ENCODE data around the gene RRP1B.

DNA sequence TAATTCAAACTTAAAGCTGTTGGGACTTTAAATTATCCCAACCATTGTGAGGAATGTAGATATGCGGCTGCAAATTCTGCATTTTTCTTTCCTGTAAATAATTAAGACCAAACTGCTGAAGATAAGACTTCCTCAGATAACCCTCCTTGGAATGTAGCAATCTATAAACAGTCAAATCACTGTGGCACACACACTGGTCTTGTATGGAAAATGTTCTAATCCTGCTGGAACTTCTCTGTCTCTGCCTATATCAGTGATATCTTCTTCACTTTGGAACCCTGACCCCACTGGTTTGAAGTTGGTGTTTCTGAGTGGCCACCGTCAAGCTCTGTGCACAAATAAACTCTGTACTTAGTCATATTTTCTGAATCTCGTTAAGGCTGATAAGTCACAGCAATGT lies 33.0 kb upstream of the RRP1B start:
- TF ChIP-seq, protein P1, sequence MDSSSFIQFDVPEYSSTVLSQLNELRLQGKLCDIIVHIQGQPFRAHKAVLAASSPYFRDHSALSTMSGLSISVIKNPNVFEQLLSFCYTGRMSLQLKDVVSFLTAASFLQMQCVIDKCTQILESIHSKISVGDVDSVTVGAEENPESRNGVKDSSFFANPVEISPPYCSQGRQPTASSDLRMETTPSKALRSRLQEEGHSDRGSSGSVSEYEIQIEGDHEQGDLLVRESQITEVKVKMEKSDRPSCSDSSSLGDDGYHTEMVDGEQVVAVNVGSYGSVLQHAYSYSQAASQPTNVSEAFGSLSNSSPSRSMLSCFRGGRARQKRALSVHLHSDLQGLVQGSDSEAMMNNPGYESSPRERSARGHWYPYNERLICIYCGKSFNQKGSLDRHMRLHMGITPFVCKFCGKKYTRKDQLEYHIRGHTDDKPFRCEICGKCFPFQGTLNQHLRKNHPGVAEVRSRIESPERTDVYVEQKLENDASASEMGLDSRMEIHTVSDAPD (CRISPR knock-in tag; IDR thresholded peaks at IDR 0.05), result no peak
- TF ChIP-seq FIP1L1 (IDR thresholded peaks at IDR 0.05; ENCODE audit: borderline replicate concordance, insufficient read depth, low read depth, low read length) (no peak), ZNF224 (CRISPR knock-in tag; IDR thresholded peaks at IDR 0.05) (no peak), JARID2 (CRISPR knock-in tag; IDR thresholded peaks at IDR 0.05; ENCODE audit: insufficient replicate concordance) (no peak)
- TF ChIP-seq, protein P2, sequence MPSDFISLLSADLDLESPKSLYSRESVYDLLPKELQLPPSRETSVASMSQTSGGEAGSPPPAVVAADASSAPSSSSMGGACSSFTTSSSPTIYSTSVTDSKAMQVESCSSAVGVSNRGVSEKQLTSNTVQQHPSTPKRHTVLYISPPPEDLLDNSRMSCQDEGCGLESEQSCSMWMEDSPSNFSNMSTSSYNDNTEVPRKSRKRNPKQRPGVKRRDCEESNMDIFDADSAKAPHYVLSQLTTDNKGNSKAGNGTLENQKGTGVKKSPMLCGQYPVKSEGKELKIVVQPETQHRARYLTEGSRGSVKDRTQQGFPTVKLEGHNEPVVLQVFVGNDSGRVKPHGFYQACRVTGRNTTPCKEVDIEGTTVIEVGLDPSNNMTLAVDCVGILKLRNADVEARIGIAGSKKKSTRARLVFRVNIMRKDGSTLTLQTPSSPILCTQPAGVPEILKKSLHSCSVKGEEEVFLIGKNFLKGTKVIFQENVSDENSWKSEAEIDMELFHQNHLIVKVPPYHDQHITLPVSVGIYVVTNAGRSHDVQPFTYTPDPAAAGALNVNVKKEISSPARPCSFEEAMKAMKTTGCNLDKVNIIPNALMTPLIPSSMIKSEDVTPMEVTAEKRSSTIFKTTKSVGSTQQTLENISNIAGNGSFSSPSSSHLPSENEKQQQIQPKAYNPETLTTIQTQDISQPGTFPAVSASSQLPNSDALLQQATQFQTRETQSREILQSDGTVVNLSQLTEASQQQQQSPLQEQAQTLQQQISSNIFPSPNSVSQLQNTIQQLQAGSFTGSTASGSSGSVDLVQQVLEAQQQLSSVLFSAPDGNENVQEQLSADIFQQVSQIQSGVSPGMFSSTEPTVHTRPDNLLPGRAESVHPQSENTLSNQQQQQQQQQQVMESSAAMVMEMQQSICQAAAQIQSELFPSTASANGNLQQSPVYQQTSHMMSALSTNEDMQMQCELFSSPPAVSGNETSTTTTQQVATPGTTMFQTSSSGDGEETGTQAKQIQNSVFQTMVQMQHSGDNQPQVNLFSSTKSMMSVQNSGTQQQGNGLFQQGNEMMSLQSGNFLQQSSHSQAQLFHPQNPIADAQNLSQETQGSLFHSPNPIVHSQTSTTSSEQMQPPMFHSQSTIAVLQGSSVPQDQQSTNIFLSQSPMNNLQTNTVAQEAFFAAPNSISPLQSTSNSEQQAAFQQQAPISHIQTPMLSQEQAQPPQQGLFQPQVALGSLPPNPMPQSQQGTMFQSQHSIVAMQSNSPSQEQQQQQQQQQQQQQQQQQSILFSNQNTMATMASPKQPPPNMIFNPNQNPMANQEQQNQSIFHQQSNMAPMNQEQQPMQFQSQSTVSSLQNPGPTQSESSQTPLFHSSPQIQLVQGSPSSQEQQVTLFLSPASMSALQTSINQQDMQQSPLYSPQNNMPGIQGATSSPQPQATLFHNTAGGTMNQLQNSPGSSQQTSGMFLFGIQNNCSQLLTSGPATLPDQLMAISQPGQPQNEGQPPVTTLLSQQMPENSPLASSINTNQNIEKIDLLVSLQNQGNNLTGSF (CRISPR knock-in tag; IDR thresholded peaks at IDR 0.05), result no peak
- TF ChIP-seq, protein P3, sequence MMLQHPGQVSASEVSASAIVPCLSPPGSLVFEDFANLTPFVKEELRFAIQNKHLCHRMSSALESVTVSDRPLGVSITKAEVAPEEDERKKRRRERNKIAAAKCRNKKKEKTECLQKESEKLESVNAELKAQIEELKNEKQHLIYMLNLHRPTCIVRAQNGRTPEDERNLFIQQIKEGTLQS (CRISPR knock-in tag; IDR thresholded peaks at IDR 0.05), result no peak
- TF ChIP-seq, protein P4, sequence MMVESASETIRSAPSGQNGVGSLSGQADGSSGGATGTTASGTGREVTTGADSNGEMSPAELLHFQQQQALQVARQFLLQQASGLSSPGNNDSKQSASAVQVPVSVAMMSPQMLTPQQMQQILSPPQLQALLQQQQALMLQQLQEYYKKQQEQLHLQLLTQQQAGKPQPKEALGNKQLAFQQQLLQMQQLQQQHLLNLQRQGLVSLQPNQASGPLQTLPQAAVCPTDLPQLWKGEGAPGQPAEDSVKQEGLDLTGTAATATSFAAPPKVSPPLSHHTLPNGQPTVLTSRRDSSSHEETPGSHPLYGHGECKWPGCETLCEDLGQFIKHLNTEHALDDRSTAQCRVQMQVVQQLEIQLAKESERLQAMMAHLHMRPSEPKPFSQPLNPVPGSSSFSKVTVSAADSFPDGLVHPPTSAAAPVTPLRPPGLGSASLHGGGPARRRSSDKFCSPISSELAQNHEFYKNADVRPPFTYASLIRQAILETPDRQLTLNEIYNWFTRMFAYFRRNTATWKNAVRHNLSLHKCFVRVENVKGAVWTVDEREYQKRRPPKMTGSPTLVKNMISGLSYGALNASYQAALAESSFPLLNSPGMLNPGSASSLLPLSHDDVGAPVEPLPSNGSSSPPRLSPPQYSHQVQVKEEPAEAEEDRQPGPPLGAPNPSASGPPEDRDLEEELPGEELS (CRISPR knock-in tag; IDR thresholded peaks at IDR 0.05), result no peak
- TF ChIP-seq, protein P5, sequence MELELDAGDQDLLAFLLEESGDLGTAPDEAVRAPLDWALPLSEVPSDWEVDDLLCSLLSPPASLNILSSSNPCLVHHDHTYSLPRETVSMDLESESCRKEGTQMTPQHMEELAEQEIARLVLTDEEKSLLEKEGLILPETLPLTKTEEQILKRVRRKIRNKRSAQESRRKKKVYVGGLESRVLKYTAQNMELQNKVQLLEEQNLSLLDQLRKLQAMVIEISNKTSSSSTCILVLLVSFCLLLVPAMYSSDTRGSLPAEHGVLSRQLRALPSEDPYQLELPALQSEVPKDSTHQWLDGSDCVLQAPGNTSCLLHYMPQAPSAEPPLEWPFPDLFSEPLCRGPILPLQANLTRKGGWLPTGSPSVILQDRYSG (CRISPR knock-in tag; IDR thresholded peaks at IDR 0.05), result no peak
